Activated CD4-positive, alpha-beta T cell treated with anti-CD3 and anti-CD28 coated beads, Interleukin-2, amount 10 ng/mL, durations not matched to agents 24 days and 14 days (primary cell): Measurements from ENCODE around the gene KIAA0319L. TPM values are rescaled to one million over a fixed set of nuclear protein-coding genes. Genes with fewer than 3 reads are reported as not detected.

Source experiments
- DNase-seq: peaks from one replicate; pipeline ENCODE4 v3.0.0; 2022
- H3K27ac Mint-ChIP-seq: one replicate; pipeline ENCODE4 v1.8.0; 2022; ENCODE audit warnings: mild to moderate bottlenecking, mixed read lengths
- H3K27me3 Mint-ChIP-seq: one replicate; pipeline ENCODE4 v1.8.0; 2022; ENCODE audit warnings: mixed read lengths
- H3K36me3 Mint-ChIP-seq: one replicate; pipeline ENCODE4 v1.8.0; 2022; ENCODE audit warnings: low read depth, mild to moderate bottlenecking, mixed read lengths
- H3K4me1 Mint-ChIP-seq: one replicate; pipeline ENCODE4 v1.8.0; 2021; ENCODE audit warnings: mixed read lengths
- H3K4me3 Mint-ChIP-seq: one replicate; pipeline ENCODE4 v1.8.0; 2022; ENCODE audit warnings: mild to moderate bottlenecking, moderate library complexity, mixed read lengths
- H3K9me3 Mint-ChIP-seq: one replicate; pipeline ENCODE4 v1.8.0; 2021; ENCODE audit warnings: mixed read lengths
- intact Hi-C: fragments of 100-400 bp; cut with micrococcal nuclease; formaldehyde crosslinking; loops from one replicate; pipeline ENCODE4 v1.15.1; 2023
- total RNA-seq: library from RNA; stranded (reverse); gene quantifications from 2 replicates; pipeline ENCODE4 v1.2.3, GENCODE V29; 2022

Gene KIAA0319L
- total RNA-seq, 1 donor from 2014 or later: 35.2 TPM

DNA sequence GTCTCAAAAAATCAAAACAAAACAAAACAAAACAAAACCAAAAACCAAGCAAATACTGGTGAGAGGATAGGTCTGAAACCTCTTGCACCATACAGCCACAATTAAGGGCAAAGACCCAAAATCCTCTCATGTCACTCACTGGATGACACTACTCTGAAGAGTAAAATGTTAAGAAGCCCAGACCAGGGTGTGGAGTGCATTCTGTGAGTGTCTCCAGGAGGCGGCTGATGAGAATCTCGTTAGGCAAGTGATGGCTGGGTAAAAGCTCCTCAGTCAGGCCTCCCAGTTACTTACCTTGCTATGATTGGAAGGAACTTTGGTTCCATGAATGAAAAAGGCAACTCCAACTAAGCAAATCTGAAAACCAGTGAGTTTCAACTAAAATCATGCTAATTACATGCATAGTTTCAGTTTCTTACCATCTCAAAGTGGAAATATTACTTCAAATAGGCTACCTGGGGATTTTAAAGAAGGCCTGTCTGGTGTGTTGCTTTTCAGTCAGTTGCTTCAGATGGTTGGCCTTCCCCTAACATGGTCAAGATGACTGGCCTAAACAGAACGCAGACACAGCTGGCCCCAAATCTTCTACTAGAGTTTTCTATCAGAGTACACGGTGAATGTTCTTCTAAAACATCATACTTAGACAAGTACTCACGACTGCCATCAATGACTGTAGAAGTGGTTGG, 95.1 kb downstream of the KIAA0319L start:
- no peak overlapping the region for H3K4me3 Mint-ChIP-seq
- peaks cover 63% of the 10 kb centered on the region for H3K36me3 Mint-ChIP-seq
- peaks cover 9% of the 10 kb centered on the region for H3K9me3 Mint-ChIP-seq
- no peaks in the 10 kb centered on the region for H3K27me3 Mint-ChIP-seq
- H3K27ac Mint-ChIP-seq: peak overlapping the region; percentile 18
- H3K4me1 Mint-ChIP-seq: peaks cover 4% of the 10 kb centered on the region
- DNase-seq: no peak
- intact Hi-C loops: no loop called here

GRCh38 chr1:35460796-35461195, 96.4 kb downstream of the KIAA0319L start:
- DNase-seq: no peak
- Mint-ChIP-seq H3K27ac (no peak overlapping the region), H3K27me3 (no peaks in the 10 kb centered on the region), H3K9me3 (peaks cover 9% of the 10 kb centered on the region), H3K36me3 (peaks cover 60% of the 10 kb centered on the region), H3K4me3 (no peak overlapping the region), H3K4me1 (peaks cover 4% of the 10 kb centered on the region)
- intact Hi-C loops: no loop called here

DNA sequence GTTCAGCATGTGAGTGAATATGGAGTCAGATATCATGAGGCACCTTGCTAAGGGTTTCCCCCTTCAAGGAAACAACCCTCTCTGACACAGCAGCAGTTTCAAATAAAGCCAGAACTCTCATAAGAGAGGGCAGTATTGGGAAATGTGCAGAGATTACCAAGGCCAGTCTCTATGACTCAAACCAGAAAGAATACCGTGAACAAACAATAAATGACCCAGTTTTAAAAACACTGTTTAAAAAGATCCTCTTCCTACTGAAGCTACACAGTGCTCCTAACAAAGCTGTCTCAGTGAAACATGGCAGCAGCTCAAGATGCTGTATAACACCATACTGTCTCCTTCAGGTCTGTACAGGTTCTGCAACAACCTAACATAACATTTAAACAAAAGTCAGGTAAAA, 102.6 kb downstream of the KIAA0319L start:
- intact Hi-C loops: loop anchor here (5.0 to 10.0 kb wide), 3 partner anchors 53 to 320 kb away; partner anchors contain the start of gene C1orf216
- no peak for DNase-seq
- Mint-ChIP-seq H3K27me3 (no peaks in the 10 kb centered on the region), H3K4me1 (peaks cover 22% of the 10 kb centered on the region), H3K27ac (no peak overlapping the region), H3K36me3 (peaks cover 30% of the 10 kb centered on the region), H3K9me3 (no peaks in the 10 kb centered on the region), H3K4me3 (no peak overlapping the region)

DNA sequence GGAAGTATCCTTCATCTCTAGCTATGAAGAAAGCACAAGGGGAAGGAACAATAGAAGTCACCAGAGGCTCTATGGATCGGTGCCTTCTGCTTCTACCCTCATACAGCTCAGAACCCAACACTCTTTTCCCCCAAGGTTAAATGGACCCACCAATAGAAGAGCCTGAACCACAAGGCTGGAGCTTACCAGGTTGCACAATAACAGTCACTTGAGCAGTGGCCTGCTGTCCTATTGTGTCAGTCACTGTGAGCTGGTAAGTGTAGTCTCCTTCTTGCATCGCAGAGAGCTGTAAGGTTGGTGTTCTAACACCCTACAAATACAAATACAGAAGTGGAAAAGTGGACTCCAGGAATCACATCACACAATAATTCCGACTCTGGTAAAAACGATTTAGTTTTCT, 103.0 kb downstream of the KIAA0319L start:
- DNase-seq: no peak
- peaks cover 22% of the 10 kb centered on the region for H3K4me1 Mint-ChIP-seq
- H3K27ac Mint-ChIP-seq: no peak overlapping the region
- H3K9me3 Mint-ChIP-seq: no peaks in the 10 kb centered on the region
- intact Hi-C loops: loop anchor here (5.0 to 10.0 kb wide), 3 partner anchors 53 to 321 kb away; partner anchors contain the start of gene C1orf216
- peaks cover 33% of the 10 kb centered on the region for H3K36me3 Mint-ChIP-seq
- no peak overlapping the region for H3K4me3 Mint-ChIP-seq
- H3K27me3 Mint-ChIP-seq: no peaks in the 10 kb centered on the region

GRCh38 chr1:35453031-35453430, 104.2 kb downstream of the KIAA0319L start:
- Mint-ChIP-seq H3K9me3 (no peaks in the 10 kb centered on the region), H3K27me3 (no peaks in the 10 kb centered on the region), H3K4me3 (no peak overlapping the region), H3K27ac (no peak overlapping the region), H3K36me3 (peaks cover 35% of the 10 kb centered on the region), H3K4me1 (peaks cover 22% of the 10 kb centered on the region)
- no peak for DNase-seq
- intact Hi-C loops: loop anchor here (5.0 to 10.0 kb wide), 3 partner anchors 54 to 322 kb away; partner anchors contain the start of gene C1orf216

- H3K4me3 Mint-ChIP-seq: no peak overlapping the region
- no peaks in the 10 kb centered on the region for H3K27me3 Mint-ChIP-seq
- peaks cover 41% of the 10 kb centered on the region for H3K36me3 Mint-ChIP-seq
- intact Hi-C loops: loop anchor here (5.0 to 10.0 kb wide), 3 partner anchors 55 to 323 kb away; partner anchors contain the start of gene C1orf216
- peaks cover 28% of the 10 kb centered on the region for H3K4me1 Mint-ChIP-seq
- no peaks in the 10 kb centered on the region for H3K9me3 Mint-ChIP-seq
- DNase-seq: no peak
- no peak overlapping the region for H3K27ac Mint-ChIP-seq
Measured at GRCh38 chr1:35452106-35452774, 105.0 kb downstream of the KIAA0319L start.

- intact Hi-C loops: loop anchor here (1.0 to 10.0 kb wide), 5 partner anchors 56 to 324 kb away; partner anchors contain the start of gene C1orf216
- peaks cover 29% of the 10 kb centered on the region for H3K4me1 Mint-ChIP-seq
- DNase-seq: peak; percentile 94
- peaks cover 40% of the 10 kb centered on the region for H3K36me3 Mint-ChIP-seq
- no peaks in the 10 kb centered on the region for H3K27me3 Mint-ChIP-seq
- no peak overlapping the region for H3K4me3 Mint-ChIP-seq
- H3K9me3 Mint-ChIP-seq: no peaks in the 10 kb centered on the region
- peak overlapping the region; percentile 48 for H3K27ac Mint-ChIP-seq
Measured at GRCh38 chr1:35451125-35451528, 106.1 kb downstream of the KIAA0319L start.

DNA sequence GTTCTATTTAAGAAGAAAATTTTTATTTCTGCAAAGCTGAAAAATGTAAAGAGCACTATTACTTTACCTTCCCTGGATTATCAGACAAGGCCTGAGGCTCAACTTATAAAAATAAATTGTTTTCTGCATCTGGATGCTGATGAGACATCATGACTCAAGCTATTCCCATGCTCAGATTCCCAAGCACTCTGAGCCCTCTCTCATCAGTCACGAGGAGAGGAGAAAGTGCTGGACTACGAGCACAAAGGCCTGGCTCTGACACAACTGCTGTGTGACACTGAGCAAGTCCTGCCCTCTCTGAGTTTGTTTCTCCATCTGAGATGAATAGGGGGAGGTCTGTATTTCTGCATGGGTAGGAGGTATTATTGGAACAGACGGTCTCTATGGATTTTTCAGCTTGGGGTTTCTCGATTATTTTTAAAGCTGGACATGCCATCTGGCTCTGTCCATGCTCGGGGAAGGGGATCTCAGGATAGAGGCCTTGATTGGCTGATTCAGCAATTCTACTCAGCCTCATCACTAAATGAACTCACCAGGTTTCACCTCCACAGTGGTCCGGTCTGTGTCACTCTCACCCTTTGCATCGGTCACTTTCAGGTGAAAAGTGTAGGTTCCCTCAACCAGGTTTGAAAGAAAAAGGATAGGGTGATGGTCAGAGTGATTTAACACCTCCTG, 107.7 kb downstream of the KIAA0319L start:
- H3K27me3 Mint-ChIP-seq: no peaks in the 10 kb centered on the region
- H3K27ac Mint-ChIP-seq: no peak overlapping the region
- intact Hi-C loops: loop anchor here (5.0 to 10.0 kb wide), 4 partner anchors 58 to 325 kb away; partner anchors contain the start of gene C1orf216
- H3K9me3 Mint-ChIP-seq: no peaks in the 10 kb centered on the region
- H3K4me3 Mint-ChIP-seq: no peak overlapping the region
- DNase-seq: no peak
- H3K36me3 Mint-ChIP-seq: peaks cover 32% of the 10 kb centered on the region
- H3K4me1 Mint-ChIP-seq: peaks cover 26% of the 10 kb centered on the region

DNA sequence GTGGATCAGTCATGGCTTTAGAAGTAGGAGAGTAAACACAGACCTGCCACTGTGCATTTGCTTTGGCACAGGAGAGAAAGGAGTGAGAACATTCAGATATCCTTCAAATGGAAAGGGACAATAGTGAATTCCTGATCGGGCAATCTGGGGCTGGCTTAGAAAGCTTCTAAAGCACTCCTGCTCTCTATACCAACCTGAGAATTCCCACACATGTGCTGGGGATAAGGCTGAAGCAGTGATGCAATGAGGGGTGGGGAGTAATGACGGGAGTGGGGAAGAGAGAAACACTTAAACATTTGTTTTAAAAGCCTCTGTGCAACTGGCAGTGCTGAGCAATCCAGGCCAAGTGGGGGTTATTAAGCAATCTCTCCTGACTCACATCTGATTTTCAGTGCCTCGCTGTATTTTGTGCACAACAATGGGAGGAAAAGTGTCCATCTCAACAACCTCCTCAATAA, 108.8 kb downstream of the KIAA0319L start:
- H3K4me1 Mint-ChIP-seq: peaks cover 26% of the 10 kb centered on the region
- no peaks in the 10 kb centered on the region for H3K9me3 Mint-ChIP-seq
- H3K27me3 Mint-ChIP-seq: no peaks in the 10 kb centered on the region
- no peak overlapping the region for H3K27ac Mint-ChIP-seq
- no peak for DNase-seq
- no peak overlapping the region for H3K4me3 Mint-ChIP-seq
- H3K36me3 Mint-ChIP-seq: peaks cover 26% of the 10 kb centered on the region
- intact Hi-C loops: loop anchor here (10.0 kb wide), 1 partner anchor 244 kb away; no protein-coding TSS in a partner anchor

DNA sequence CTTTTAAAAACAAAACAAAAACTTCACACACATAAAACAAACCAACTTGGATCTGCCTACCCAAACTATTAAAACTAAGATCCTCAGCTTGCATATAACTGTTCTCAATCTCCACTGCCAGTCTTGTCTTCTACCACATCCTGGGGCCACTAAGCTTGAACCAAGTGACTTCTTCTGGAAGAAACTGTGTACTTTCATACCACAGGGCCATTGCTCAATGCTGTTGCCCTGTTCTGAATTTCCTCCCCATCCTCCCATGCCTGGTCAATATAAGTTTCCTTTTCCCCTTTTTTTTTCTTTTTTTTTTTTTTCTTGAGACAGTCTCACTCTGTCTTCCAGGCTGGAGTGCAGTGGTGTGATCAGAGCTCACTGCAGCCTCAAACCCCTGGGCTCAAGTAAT, 109.9 kb downstream of the KIAA0319L start:
- DNase-seq: no peak
- no peaks in the 10 kb centered on the region for H3K27me3 Mint-ChIP-seq
- H3K27ac Mint-ChIP-seq: no peak overlapping the region
- no peak overlapping the region for H3K4me3 Mint-ChIP-seq
- intact Hi-C loops: loop anchor here (10.0 kb wide), 1 partner anchor 242 kb away; no protein-coding TSS in a partner anchor
- H3K4me1 Mint-ChIP-seq: peaks cover 25% of the 10 kb centered on the region
- H3K9me3 Mint-ChIP-seq: no peaks in the 10 kb centered on the region
- peaks cover 29% of the 10 kb centered on the region for H3K36me3 Mint-ChIP-seq

GRCh38 chr1:35444519-35444774, 112.8 kb downstream of the KIAA0319L start:
- intact Hi-C loops: loop anchor here (10.0 kb wide), 1 partner anchor 240 kb away; no protein-coding TSS in a partner anchor
- Mint-ChIP-seq H3K27me3 (no peaks in the 10 kb centered on the region), H3K4me3 (no peak overlapping the region), H3K9me3 (no peaks in the 10 kb centered on the region), H3K27ac (no peak overlapping the region), H3K36me3 (peaks cover 35% of the 10 kb centered on the region), H3K4me1 (peaks cover 10% of the 10 kb centered on the region)
- DNase-seq: no peak

- Mint-ChIP-seq H3K36me3 (peaks cover 37% of the 10 kb centered on the region), H3K27ac (no peak overlapping the region), H3K9me3 (no peaks in the 10 kb centered on the region), H3K4me3 (no peak overlapping the region), H3K4me1 (peaks cover 10% of the 10 kb centered on the region), H3K27me3 (no peaks in the 10 kb centered on the region)
- intact Hi-C loops: loop anchor here (10.0 kb wide), 1 partner anchor 239 kb away; no protein-coding TSS in a partner anchor
- DNase-seq: no peak
Measured at GRCh38 chr1:35443768-35444518, 113.3 kb downstream of the KIAA0319L start.

DNA sequence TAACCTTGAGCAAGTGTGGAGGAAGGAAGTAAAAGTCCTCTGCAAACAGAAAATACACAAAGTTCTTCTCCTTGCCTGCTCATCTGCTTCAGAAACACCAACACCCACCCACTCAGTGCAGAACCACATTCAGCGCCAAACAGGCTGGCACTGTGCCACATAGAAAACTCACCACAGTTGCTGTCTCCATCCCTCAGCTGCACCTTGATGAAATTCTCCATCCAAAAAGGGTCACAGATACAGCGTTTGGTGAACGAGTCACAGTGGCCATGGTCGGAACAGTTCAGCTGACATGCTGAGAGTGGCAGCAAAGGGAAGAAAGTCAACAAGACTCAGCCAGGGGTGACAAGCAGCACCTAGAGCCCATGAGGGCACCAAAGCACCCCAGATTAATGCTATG, 114.5 kb downstream of the KIAA0319L start:
- Mint-ChIP-seq H3K27ac (peak overlapping the region; percentile 23), H3K36me3 (peaks cover 29% of the 10 kb centered on the region), H3K9me3 (no peaks in the 10 kb centered on the region), H3K4me3 (no peak overlapping the region), H3K27me3 (no peaks in the 10 kb centered on the region), H3K4me1 (peaks cover 9% of the 10 kb centered on the region)
- DNase-seq: no peak
- intact Hi-C loops: loop anchor here (10.0 kb wide), 1 partner anchor 238 kb away; no protein-coding TSS in a partner anchor
